A673 (cell line): ENCODE measurements around the gene GRIK3.

Experiments
- EZH2 ChIP-seq: fragments of 200-600 bp; sonication (generic); IDR thresholded peaks from 2 replicates; pipeline ENCODE4 v1.6.1; 2017; ENCODE audit warnings: borderline replicate concordance, low read depth, mild to moderate bottlenecking, mixed read lengths, antibody characterized with exemption, low read length; ENCODE audit not compliant: poor library complexity, severe bottlenecking
- TF ChIP-seq, protein P1 (sequence below): fragments of 300-800, 200-600 bp; sonication (generic); conservative IDR thresholded peaks from 2 replicates; pipeline ENCODE4 v1.5.1; 2017; ENCODE audit warnings: low read depth, mild to moderate bottlenecking, antibody characterized with exemption, low read length, moderate library complexity, mixed read lengths

DNA sequence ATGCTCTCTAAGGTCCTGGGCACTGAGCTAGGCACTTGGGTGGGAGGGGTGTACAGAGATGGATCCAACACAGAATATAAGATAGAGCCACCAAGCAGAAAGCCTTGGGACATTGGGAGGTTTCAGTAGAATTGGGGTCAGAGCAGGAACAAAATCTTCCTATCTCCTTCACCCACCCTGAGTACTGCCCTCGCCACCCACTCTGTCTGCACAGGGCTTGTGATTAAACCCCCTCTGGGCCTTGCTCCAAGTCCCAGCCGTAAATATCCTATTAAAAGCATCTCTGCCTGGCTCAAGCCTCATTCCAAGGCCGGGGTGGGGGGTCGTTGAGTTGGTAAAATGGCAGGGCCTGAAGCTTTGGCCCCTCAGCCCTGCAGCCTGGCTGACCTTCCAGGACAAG, 166.7 kb downstream of the GRIK3 start:
- TF ChIP-seq, protein P1, sequence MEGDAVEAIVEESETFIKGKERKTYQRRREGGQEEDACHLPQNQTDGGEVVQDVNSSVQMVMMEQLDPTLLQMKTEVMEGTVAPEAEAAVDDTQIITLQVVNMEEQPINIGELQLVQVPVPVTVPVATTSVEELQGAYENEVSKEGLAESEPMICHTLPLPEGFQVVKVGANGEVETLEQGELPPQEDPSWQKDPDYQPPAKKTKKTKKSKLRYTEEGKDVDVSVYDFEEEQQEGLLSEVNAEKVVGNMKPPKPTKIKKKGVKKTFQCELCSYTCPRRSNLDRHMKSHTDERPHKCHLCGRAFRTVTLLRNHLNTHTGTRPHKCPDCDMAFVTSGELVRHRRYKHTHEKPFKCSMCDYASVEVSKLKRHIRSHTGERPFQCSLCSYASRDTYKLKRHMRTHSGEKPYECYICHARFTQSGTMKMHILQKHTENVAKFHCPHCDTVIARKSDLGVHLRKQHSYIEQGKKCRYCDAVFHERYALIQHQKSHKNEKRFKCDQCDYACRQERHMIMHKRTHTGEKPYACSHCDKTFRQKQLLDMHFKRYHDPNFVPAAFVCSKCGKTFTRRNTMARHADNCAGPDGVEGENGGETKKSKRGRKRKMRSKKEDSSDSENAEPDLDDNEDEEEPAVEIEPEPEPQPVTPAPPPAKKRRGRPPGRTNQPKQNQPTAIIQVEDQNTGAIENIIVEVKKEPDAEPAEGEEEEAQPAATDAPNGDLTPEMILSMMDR, result no peak
- no peak for TF ChIP-seq EZH2
